Effector CD8-positive, alpha-beta T cell (primary cell): ENCODE results near the gene ITFG2.
"Not testable (repeated sequence)": the region's sequence is repeated elsewhere in the genome, so short reads cannot be mapped to it uniquely, and the experiment has no call there.

Experiments
- DNase-seq: peaks from one replicate; lab custom pipeline; 2025; lab: John Stamatoyannopoulos, UW

Gene ITFG2

GRCh38 chr12:2863402-2863801, 50.9 kb downstream of the ITFG2 start:
- not testable (repeated sequence) for DNase-seq

DNA sequence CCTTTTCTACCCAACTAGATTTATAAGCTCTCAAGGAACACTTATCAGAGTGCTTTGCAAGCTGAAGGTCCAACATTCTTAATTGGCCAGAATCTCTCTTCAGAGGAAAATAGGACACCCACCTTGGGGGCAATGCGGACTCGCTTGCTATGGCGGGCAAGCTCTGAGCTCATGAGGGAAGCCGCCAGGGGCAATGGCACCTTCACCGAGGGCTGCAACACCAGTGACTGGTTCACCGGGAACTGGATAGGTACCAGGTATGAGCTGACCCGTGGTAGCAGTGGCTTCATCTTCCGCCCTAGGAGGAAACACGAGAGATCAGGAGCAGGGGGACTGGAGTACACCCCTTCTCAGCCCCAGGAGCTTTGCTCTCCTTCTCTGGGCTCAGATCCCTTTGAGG, 51.7 kb downstream of the ITFG2 start:
- no peak for DNase-seq

DNA sequence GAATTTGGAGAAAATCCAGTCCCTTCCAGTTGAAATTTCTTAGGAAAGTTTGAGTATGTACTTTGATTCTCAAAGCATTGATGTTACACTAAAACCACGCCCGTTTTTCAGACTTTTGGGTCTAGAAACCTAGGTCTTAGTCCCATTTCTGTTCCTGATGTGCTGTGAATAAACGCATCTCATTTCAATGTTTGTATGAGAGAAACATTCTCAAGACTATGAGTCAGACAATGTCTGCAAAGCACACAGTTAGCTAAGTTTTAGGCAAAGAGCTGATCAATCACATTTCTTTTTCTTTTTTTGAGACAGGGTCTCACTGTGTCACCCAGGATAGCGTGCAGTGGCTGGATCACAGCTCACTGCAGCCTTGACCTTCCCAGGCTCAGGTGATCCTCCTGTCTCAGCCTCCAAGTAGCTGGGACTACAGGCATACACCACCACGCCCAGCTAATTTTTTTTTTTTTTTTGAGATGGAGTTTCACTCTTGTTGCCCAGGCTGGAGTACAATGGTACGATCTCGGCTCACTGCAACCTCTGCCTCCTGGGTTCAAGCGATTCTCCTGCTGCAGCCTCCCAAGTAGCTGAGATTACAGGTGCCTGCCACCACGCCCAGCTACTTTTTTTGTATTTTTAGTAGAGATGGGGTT, 56.6 kb downstream of the ITFG2 start:
- DNase-seq, result not testable (repeated sequence)
